ENCODE data around the gene FAM83E. TPM values are rescaled to one million over a fixed set of nuclear protein-coding genes. Genes with fewer than 3 reads are reported as not detected.
A peak's percentile ranks its signal among the peaks of the same experiment; 100 is the strongest.

The FAM83E gene
- total and polyA plus RNA-seq, 2 donors (not counting 1 experiment from before 2014, with no cell fraction given) = 0.15 to 4.1 TPM

GRCh38 chr19:48617146-48617937, 2.5 kb upstream of the FAM83E start:
- Histone ChIP-seq H3K79me2 (ENCODE audit: control insufficient read depth, insufficient read depth, low read length) (peaks cover 17% of the 10 kb centered on the region), H3K27me3 (replicated peaks in 1 of 4; ENCODE audit: control extremely low read depth in 1 of 4, control insufficient read depth in 3 of 4, insufficient read depth in 4 of 4, low read length in 3 of 4) (no peaks in the 10 kb centered on the region), H3K9ac (ENCODE audit: low read length) (peak overlapping the region; percentile 98), H3K4me3 (ENCODE audit: control extremely low read depth in 1 of 5, extremely low read depth in 1 of 5, insufficient read depth in 1 of 5, low read depth in 2 of 5, low read length in 4 of 5) (peak overlapping the region in 2 of 5 experiments; percentile 99 to 100), H4K20me1 (ENCODE audit: control insufficient read depth, insufficient read depth, low read length, poor library complexity, severe bottlenecking) (peaks cover 41% of the 10 kb centered on the region), H3K4me2 (replicated peaks; ENCODE audit: low read depth, low read length, poor library complexity, severe bottlenecking) (peak overlapping the region; percentile 89), H3K4me1 (ENCODE audit: control insufficient read depth in 2 of 2, insufficient read depth in 2 of 2, low read length in 2 of 2) (peaks cover 17 to 32% of the 10 kb centered on the region in 2 donors), H3K36me3 (replicated peaks in 1 of 2; ENCODE audit: control extremely low read depth in 1 of 2, control insufficient read depth in 1 of 2, extremely low read depth in 1 of 2, insufficient read depth in 2 of 2, low read length in 1 of 2) (peaks cover 0 to 40% of the 10 kb centered on the region in 2 experiments), H3K27ac (ENCODE audit: low read length in 2 of 2) (peak overlapping the region; percentile 87 to 91), H2AFZ (ENCODE audit: insufficient read depth, low read depth, low read length, poor library complexity, severe bottlenecking) (no peak overlapping the region), H3K9me3 (ENCODE audit: control extremely low read depth in 1 of 3, control insufficient read depth in 2 of 3, insufficient read depth in 1 of 3, low read length in 2 of 3) (no peaks in the 10 kb centered on the region)
- Mint-ChIP-seq H3K9me3 (ENCODE audit: insufficient read depth) (no peaks in the 10 kb centered on the region), H3K4me3 (peak overlapping the region; percentile 98), H3K27ac (peak overlapping the region; percentile 10), H3K27me3 (no peaks in the 10 kb centered on the region), H3K4me1 (peaks cover 44% of the 10 kb centered on the region)
- intact Hi-C loops (cut with micrococcal nuclease) = no loop called here
- CTCF ChIA-PET = interaction anchor here (0.9 to 3.9 kb wide), 3 partner anchors 10 to 20 kb away, joined by 3 to 25 read pairs (median 5); partner anchors contain the start of genes DBP and SPACA4
- ATAC-seq (ENCODE audit: low read depth) (no peak), DNase-seq (peak; percentile 24)
- POLR2A ChIA-PET = interaction anchor here (0.6 kb wide), 1 partner anchor 14 kb away, joined by 4 read pairs; no protein-coding TSS in a partner anchor
- TF ChIP-seq EZH2 (IDR thresholded peaks at IDR 0.05; ENCODE audit: borderline replicate concordance, insufficient read depth, low read depth, low read length, poor library complexity, severe bottlenecking) (no peak), CTCF (IDR thresholded peaks at IDR 0.05) (no peak)
- 86% methylated on average over 13 of the region's 18 CpGs for whole genome bisulfite sequencing (ENCODE audit: insufficient coverage)

Measured in B cell (primary cell).